Activated naive CD4-positive, alpha-beta T cell treated with Interleukin-2 at 50 U/mL for 16 hours (primary cell): ENCODE data around the gene E2F3.
"Not testable (repeated sequence)": the region's sequence is repeated elsewhere in the genome, so short reads cannot be mapped to it uniquely, and the experiment has no call there.

Experiments
- DNase-seq: peaks from one replicate; pipeline ENCODE4 v3.0.0-alpha.2; 2020

E2F3 gene

DNA sequence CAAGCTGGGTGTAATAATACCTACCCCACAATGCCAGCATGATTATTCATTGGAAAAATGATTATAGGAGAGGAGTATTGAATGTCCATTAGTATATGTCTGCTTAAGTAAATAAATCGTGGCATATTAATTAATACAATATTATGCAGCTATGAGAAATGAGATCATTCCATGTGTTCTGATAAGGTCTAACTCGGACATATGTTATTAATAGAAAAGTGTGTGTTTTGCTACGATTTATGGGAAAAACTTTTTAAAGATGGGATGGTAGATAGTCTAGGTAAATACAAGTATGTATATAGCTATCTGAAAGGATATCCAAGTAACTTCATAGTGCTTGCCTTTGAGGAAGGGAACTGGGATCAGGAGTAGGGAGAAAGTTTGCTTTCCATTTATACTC is 71.1 kb downstream of the E2F3 start:
- no peak for DNase-seq

DNA sequence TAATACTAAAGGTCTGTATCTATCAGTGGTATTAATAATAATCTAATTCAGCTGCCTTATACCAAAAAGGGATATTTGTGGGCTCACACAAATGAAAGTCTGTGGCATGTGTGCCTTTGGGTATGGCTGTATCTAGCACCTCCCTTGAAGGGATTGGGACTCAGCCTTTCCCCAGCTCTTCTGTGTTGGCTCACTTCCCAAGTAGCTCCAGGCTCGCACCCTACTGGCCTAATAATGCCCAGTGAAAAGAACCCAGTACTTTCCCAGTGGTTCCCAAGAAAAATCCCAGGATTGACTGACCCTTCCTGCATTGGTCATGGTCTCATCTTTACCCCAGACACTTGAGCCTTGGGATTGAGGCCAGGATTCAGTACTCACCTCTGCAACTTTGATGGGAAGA is 71.8 kb downstream of the E2F3 start:
- DNase-seq, result no peak

GRCh38 chr6:20474874-20475542 is 73.3 kb downstream of the E2F3 start:
- no peak for DNase-seq

DNA sequence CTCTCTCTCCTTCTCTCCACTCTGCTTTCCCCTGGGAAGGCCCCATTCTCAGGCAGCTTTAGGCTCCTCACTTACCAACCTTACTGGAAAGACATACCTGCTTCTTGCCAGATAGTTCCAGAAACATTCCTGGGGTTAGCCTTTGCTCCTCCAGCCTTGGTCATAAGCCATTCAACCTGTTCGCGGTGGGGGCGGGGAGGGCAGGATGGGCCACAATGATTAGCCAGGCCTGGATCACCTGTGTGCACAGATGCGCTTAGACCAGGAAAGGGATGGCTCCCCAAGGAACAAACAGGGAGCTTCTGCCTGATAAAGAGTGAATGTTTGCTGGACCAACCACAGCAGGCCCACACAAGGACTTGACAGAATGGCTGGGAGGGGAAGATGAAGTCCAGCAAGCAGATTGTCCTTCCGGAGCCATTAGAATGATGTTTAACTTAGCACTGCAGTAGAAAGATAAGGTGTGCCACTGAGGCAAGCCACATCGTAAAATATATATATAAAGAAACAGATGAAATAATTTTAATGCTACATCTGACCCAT is 74.9 kb downstream of the E2F3 start:
- no peak for DNase-seq

DNA sequence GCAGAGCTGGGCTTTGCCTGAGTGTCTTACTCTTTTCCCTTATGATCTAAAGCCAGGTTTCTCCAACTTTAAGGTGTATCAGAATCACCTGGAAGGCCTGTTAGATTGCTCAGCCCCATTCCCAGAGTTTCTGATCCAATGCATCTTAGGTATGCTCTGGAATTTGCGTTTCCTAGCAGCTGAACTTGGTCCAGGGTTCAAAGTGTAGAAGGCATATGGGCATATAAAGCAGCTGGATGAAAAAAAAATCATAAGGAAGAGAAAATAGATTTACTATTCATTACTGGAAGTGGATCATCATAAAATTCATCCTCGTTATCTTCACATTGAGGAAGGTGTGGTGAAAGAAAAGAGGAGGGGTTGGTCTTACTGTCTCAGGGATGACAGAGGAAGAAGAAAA is 75.8 kb downstream of the E2F3 start:
- no peak for DNase-seq

DNA sequence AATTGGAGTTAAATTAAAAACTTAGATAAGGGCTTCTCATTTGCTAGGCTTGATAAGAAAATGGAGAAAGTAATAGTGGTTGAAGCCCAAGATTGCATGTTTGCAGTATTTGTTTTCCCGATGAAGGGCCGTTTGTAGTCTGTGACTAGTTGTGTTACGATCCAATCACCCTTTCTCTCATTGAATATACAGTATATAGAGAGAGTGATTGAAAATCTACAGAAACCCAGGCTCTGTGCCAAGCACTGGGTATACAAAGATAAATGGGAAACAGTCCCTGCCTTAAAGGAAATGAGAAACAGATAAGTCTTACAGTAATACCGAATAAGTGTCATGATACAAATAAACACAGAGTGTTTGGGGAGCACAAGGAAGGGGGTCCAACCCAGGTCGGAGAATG is 77.4 kb downstream of the E2F3 start:
- DNase-seq, result no peak

DNA sequence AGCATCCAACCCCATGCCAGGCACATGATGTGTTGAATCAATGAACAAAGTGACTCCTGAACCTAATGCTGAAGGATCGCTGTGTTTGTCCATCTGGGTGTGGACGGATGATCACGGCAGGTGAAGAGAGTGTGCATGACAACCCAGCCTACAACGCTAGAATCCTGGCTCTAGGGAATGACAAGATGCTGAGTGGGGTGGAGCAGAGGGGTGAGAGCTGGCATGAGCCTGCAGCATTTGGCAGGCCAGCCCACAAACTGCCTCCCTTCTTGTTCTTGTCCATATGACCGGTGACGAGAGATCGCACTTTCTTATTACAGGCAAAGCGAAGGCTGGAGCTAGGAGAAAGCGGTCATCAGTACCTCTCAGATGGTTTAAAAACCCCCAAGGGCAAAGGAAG is 77.8 kb downstream of the E2F3 start:
- no peak for DNase-seq

GRCh38 chr6:20481281-20481680 is 79.6 kb downstream of the E2F3 start:
- no peak for DNase-seq

DNA sequence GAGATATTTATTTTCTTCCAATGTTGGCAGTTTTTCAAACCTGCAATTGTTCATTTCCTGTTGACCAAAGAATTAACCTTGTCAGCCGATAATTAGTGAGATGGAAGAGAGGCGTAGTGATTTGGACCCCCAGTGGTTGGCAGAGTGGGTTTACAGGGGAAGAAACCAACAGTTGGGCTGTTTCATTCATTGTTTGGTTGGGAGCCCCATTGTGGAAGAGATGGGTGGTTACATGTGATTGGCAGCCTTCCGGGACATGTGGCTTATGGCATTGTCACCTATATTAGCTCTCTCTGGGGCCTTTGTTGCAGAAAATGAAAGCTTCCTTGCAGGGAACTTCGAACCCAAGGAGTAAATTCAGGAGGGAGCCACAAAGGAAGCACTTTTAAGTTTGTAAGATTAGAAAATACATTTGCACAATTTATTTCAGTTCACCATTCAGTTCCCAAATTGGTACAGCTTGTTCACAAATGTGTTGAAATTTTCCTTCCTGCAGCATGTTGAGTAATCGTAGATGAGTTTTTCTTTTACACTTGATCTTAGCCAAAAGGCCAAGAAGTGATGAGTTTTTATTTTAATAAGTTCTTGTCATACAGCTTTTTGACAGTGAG is 82.3 kb downstream of the E2F3 start:
- DNase-seq, result no peak

GRCh38 chr6:20486641-20487040 is 85.0 kb downstream of the E2F3 start:
- no peak for DNase-seq

- DNase-seq, result no peak
Observed at GRCh38 chr6:20487669-20488375, 86.1 kb downstream of the E2F3 start.

GRCh38 chr6:20490591-20490990 is 88.9 kb downstream of the E2F3 start:
- DNase-seq, result no peak

DNA sequence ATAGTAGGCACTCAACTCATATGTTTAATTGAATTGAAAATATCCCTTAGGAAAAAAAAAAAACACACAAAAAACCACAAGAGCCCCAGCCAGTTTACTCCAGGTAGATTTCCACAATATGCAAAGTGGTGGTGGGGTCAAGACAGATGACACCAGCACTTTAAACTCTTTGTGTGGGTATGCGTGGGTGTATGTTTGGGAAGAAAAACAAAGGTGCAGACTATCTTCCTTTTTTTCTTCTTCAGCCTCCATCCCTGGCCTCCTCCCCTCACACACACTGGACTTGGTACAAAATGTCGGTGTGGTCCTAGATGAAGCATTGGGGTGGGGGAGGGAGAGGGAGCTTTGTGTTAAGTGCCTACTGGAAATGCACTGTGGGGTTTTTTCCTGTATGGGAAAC is 90.4 kb downstream of the E2F3 start:
- no peak for DNase-seq

DNA sequence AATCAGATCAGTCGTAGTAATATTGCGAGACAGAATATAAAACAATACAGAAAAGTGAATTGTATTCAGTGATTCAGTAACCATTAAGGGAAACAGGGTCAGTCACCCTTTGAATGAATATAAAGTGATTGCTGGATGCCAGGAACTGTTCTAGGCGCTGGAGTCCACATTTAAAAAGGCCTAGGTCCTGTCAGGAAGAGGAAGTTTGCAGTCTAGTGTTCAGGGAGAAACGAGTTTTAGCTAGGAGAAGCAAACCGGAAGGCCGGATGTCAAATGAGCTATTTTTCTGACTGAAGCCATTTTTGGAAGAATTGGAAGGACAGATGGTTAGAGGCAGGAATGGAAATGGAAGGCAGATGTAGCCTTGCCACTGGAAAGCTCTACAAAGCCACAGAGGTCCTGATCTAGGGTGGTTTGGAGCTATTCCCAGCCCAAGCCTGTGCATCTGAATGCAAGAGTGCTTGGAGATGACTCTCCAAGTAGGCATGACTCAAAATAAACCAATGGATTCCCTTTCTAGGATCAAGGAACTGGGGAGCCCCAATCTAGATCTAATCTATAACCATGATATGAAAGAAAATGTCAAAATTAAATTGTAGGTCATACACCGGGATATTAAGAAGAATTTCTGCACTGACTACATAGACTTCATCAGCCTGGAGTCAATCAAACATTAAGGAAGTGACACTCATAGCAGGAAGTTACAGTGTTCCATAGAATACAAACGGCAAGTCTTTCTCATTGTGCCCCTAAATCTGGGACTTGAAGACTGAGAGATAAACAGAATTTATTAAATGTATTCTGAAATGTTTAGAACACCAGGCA is 95.7 kb downstream of the E2F3 start:
- no peak for DNase-seq

DNA sequence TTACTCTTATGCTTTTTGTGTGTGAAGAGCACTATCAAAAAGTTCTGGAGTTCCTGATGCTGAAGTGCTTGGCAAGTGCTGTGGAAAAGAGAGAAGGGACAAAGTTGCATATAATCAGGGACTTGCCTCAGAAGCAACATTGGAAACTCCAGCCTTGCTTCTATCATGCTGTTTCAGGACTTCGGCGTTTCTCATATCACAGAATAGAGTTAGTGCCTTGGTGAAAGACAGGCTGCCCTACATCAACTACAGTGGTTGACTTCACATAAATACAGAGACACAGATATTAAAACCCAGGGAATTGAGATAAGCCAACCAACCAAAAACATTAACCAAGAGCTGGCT is 96.3 kb downstream of the E2F3 start:
- DNase-seq, result no peak

DNA sequence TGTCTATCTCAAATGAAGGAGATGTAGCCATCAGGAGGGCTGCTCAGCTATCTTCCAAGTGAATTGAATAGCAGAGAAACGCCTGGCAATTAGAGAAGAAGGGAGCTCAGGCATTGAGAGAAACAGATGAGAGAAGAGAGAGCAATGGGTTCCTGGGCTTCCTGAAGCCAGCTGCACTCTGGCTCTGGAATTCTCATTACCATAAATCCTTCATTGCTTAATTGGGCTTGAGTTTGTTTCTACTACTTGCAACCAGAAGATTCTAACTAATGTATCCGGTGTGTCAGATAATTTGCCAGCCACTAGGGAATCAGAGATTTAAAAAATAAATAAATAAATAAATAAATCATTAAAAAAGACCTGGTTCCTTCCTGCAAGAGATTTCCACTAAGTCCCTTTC is 107.5 kb downstream of the E2F3 start:
- DNase-seq, result no peak

- no peak for DNase-seq
Observed at GRCh38 chr6:20511852-20512251, 110.2 kb downstream of the E2F3 start.

- DNase-seq, result not testable (repeated sequence)
Observed at GRCh38 chr6:20525208-20525607, 123.5 kb downstream of the E2F3 start.

- DNase-seq, result peak; percentile 10
Observed at GRCh38 chr6:20529086-20529448, 127.4 kb downstream of the E2F3 start.

DNA sequence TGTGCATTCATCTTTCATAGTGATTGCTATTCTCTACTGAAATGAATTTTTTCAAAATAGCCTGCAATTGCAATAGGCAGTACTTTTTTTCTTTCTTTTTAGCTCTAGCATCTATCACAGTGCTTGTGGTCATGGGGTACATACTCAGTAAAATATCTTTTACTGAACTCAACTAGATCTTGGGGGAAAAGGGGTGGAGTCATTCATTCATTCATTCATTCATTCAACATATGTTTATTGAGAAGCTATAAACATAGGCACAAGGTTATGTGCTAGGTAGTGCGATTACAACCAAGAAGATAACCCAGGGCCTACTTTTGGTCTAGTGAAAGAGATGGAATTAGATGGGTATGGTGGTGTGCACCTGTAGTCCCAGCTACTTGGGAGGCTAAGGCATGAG is 131.2 kb downstream of the E2F3 start:
- DNase-seq, result no peak

- DNase-seq, result no peak
Observed at GRCh38 chr6:20533746-20534294, 132.1 kb downstream of the E2F3 start.

DNA sequence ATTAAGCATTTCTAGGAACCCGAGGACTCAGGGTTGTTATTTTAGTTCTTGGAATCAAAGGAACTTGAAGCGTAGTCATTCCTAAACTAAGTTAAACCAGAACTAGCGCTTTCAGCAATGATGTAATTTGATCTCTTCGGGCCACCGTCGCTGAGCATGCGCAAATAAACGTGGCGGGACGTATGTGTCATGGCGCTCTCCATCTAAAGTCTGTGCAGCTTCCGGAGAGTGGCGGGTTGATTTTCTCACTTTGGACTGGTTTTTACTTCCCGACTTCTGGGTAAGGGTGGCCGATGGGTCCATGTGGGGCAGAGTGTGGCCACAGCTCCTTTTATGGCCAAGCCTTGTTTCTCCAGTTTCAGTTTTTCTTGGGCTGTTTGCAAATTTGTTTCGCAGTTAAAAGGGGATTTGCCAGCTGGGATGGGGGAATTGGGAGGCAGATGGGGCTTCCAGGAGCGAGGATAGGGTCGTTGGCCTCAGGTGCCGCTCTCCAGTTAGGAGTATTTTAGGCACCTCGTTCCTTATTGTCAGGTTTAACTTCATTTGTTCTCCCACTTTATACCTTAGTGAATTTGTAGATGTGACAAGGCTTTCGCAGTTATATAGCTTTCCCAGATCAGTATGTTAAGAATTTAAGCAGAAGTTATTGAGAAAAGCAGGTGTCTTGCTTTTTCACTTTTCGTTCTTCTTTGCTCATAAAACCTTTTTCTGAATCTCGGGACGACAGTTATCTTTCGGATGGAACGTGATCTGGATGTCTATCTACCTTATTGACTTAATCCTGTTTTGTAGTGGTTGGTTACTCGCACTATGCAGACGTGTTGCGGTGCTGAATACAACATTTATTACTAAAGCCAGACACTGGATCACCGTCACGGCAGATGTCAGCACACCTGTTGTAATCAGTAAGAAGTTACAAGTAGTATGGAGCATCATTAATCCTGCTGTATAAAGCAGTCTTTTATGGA is 132.9 kb downstream of the E2F3 start, which contains the start of gene CDKAL1:
Gene CDKAL1 (plus strand): TSS at position 163 of the 968 bp plus-strand sequence. CDS start 11,894 bp downstream, outside the sequence.
- DNase-seq, result peak; percentile 94
